K562 (cell line): ENCODE results near the gene AKNA. TPM values are rescaled to one million over a fixed set of nuclear protein-coding genes. Genes with fewer than 3 reads are reported as not detected.

Experiments used
- ATAC-seq: fragments of 200-7000 bp; cut with Tn5 transposase; 3 replicates; pipeline ENCODE4 v1.9.1; 2020; ENCODE audit warnings: moderate library complexity
- BruUV-seq: library from RNA; stranded (reverse); fragments of 400-500 nt; replicated peaks from 2 replicates; lab custom pipeline; 2021; lab: Mats Ljungman, UMichigan
- CTCF ChIA-PET: fragments of 300-600 bp; formaldehyde crosslinking; extraction: SDS; loops from one replicate; lab custom pipeline; 2021; ENCODE audit warnings: low intra/inter-chr PET ratio; lab: Yijun Ruan, JAX
- POLR2A ChIA-PET: fragments of 300-600, 350-650 bp; sonication (Branson Sonifier 250); formaldehyde crosslinking; extraction: SDS; loops from one replicate; lab custom pipeline; 2021; ENCODE audit warnings: antibody characterized with exemption, inconsistent platforms; lab: Yijun Ruan, JAX
- DNase-seq, 4 experiments: peaks; one replicate each; pipeline versions ENCODE4 v3.0.0 to v3.0.0-alpha.2; 2011 to 2018; ENCODE audit warnings: low spot score in 3 of 4, mixed read lengths in 3 of 4; ENCODE audit errors: extremely low read depth in 1 of 4
- FAIRE-seq: peaks from 2 replicates; lab custom pipeline; 2011; peaks lifted over from hg19 to GRCh38; lab: Jason Lieb, UNC
- H2AFZ ChIP-seq: 2 replicates; pipeline ENCODE4 v1.6.0; 2011; ENCODE audit warnings: low read depth, low read length, control low read depth, inconsistent platforms
- H3K27ac ChIP-seq: fragments of 200-600 bp; 3 replicates; pipeline ENCODE4 v1.8.0; 2011; ENCODE audit warnings: low read depth, mild to moderate bottlenecking, control low read depth, inconsistent platforms, low read length, moderate library complexity, mixed read lengths; ENCODE audit errors: extremely low read depth
- H3K27me3 ChIP-seq, 2 experiments: fragments of 300-600 bp in 1 of 2; 2 replicates in 1 of 2; 3 replicates in 1 of 2; pipeline versions ENCODE4 v1.6.0 to v1.8.0; 2011; ENCODE audit warnings: inconsistent platforms in 2 of 2, low read length in 2 of 2, mild to moderate bottlenecking in 1 of 2, mixed read lengths in 1 of 2, moderate library complexity in 1 of 2; ENCODE audit not compliant: control insufficient read depth in 2 of 2, insufficient read depth in 2 of 2
- H3K36me3 ChIP-seq: fragments of 300-600 bp; 3 replicates; pipeline ENCODE4 v1.8.0; 2011; ENCODE audit warnings: mild to moderate bottlenecking, low read length, inconsistent platforms; ENCODE audit not compliant: control insufficient read depth, insufficient read depth
- H3K4me1 ChIP-seq, 2 experiments: fragments of 200-600 bp in 1 of 2; replicated peaks in 1 of 2; 2 replicates in 1 of 2; 3 replicates in 1 of 2; pipeline versions ENCODE4 v1.5.1 to v1.8.0; 2011; ENCODE audit warnings: inconsistent platforms in 2 of 2, low read length in 2 of 2, mild to moderate bottlenecking in 1 of 2, mixed read lengths in 1 of 2, moderate library complexity in 1 of 2; ENCODE audit not compliant: control insufficient read depth in 2 of 2, insufficient read depth in 2 of 2
- H3K4me2 ChIP-seq: 2 replicates; pipeline ENCODE4 v1.6.1; 2011; ENCODE audit warnings: low read length, control low read depth, inconsistent platforms, mixed read lengths; ENCODE audit not compliant: insufficient read depth
- H3K4me3 ChIP-seq: fragments of 200-600 bp; sonication (generic), shearing (Covaris generic); 2 replicates; pipeline ENCODE4 v1.5.1; 2016; ENCODE audit warnings: control low read depth, inconsistent platforms
- H3K79me2 ChIP-seq: fragments of 200-600 bp; 3 replicates; pipeline ENCODE4 v1.8.0; 2011; ENCODE audit warnings: low read length, inconsistent platforms; ENCODE audit not compliant: control insufficient read depth, insufficient read depth
- H3K9ac ChIP-seq, 2 experiments: 2 replicates each; pipeline versions ENCODE4 v1.6.0 to v1.6.1; 2011; ENCODE audit warnings: low read depth in 2 of 2, low read length in 2 of 2, control low read depth in 1 of 2, inconsistent platforms in 1 of 2, mild to moderate bottlenecking in 1 of 2, mixed read lengths in 1 of 2; ENCODE audit not compliant: insufficient read depth in 1 of 2
- H3K9me1 ChIP-seq: one replicate; pipeline ENCODE4 v1.6.0; 2011; ENCODE audit warnings: inconsistent platforms, mild to moderate bottlenecking, low read length, moderate library complexity; ENCODE audit not compliant: control insufficient read depth, insufficient read depth
- H3K9me3 ChIP-seq: replicated peaks from 2 replicates; pipeline ENCODE4 v1.5.1; 2011; ENCODE audit warnings: low read depth, low read length, inconsistent platforms; ENCODE audit not compliant: control insufficient read depth, insufficient read depth
- H4K20me1 ChIP-seq: replicated peaks from 2 replicates; pipeline ENCODE4 v1.6.1; 2011; ENCODE audit warnings: low read length, inconsistent platforms, mixed read lengths; ENCODE audit not compliant: control insufficient read depth, insufficient read depth
- RBM25 ChIP-seq: fragments of 200-400 bp; formaldehyde crosslinking; IDR thresholded peaks from 2 replicates; pipeline ENCODE4 v1.6.1; 2018; ENCODE audit warnings: low read length, low read depth, moderate library complexity; ENCODE audit not compliant: severe bottlenecking
- SMARCA4 ChIP-seq: fragments of 450-650 bp; IDR thresholded peaks from 2 replicates; pipeline ENCODE4 v1.6.1; 2016
- ZNF766 ChIP-seq: fragments of 200-800 bp; sonication (Bioruptor generic); conservative IDR thresholded peaks from 2 replicates; pipeline ENCODE4 v1.6.1; 2016; ENCODE audit warnings: missing genetic modification characterization, missing compliant biosample characterization
- WGBS: fragments of 100-300 bp; shearing (Covaris generic); methylation state at CpG from one replicate; pipeline ENCODE4 v1.1.6; 2016; ENCODE audit warnings: low coverage, mixed read lengths; ENCODE audit not compliant: insufficient coverage; ENCODE audit errors: missing lambda C conversion rate; 5-methylcytosine and 5-hydroxymethylcytosine counted together
- in situ Hi-C: fragments of 300-500 bp; cut with MboI; formaldehyde crosslinking; loops from 4 replicates; pipeline ENCODE4 v1.15.0; 2018; ENCODE audit warnings: inconsistent platforms, mixed read lengths
- intact Hi-C: fragments of 100-400 bp; cut with micrococcal nuclease; formaldehyde crosslinking; loops from 2 replicates; pipeline ENCODE4 v1.14.2; 2022
- polyA plus RNA-seq, 8 experiments: library from polyadenylated mRNA; depleted of rRNA in 4 of 8; stranded (reverse) in 5 of 8; unstranded in 3 of 8; fragments of >200 nt; fragmentation: Nextera tagmentation in 2 of 8; fragmentation: Illumina TruSeq in 1 of 8; extraction: Ambion mirVana in 2 of 8; extraction: Trizol in 1 of 8; gene quantifications; 2 replicates each; pipeline versions ENCODE4 v1.2.1 to v1.2.3, GENCODE V29; 2011 to 2014; ENCODE audit warnings: inconsistent platforms in 1 of 8, missing spikeins in 1 of 8
- total RNA-seq, 7 experiments: library from RNA; depleted of rRNA in 6 of 7; stranded (reverse); fragments of >200 nt in 6 of 7; fragmentation: Illumina TruSeq in 2 of 7; extraction: Trizol in 2 of 7; gene quantifications; 2 replicates each; pipeline versions ENCODE4 v1.2.1 to v1.2.3, GENCODE V29; 2011 to 2021; ENCODE audit warnings: low replicate concordance in 1 of 7
- TF ChIP-seq, protein P1 (sequence below): fragments of 450-650 bp; IDR thresholded peaks from 2 replicates; pipeline ENCODE4 v1.6.1; 2016

Gene AKNA
- total and polyA plus RNA-seq, 9 of the 15 experiments (the other 6 are each of a cell fraction or from before 2014, with no cell fraction given) = 0.29 to 20.5 (median 3.9) TPM

DNA sequence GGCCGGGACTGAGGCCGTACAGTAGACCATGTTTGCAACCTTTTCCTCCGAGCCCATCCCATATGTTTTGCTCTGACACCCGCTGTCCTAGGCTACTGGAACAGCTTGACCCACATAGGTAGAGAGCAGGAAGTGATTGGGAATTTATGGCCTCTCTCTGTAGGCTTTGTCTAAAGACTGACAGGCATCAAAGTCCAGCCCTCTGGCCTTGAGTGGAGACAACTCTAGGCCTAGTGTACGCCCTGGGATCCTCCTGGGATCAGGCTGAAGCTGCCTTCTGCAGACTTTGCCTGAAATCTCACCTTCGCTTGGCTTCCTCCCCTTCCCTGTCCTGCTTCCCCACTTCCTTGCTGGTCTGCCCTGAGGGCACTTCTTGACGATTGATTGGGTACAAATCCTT, 13.6 kb upstream of the AKNA start:
- TF ChIP-seq, protein P1, sequence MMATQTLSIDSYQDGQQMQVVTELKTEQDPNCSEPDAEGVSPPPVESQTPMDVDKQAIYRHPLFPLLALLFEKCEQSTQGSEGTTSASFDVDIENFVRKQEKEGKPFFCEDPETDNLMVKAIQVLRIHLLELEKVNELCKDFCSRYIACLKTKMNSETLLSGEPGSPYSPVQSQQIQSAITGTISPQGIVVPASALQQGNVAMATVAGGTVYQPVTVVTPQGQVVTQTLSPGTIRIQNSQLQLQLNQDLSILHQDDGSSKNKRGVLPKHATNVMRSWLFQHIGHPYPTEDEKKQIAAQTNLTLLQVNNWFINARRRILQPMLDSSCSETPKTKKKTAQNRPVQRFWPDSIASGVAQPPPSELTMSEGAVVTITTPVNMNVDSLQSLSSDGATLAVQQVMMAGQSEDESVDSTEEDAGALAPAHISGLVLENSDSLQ = peak; percentile 61
- no peak for TF ChIP-seq SMARCA4
- no TSS peak for BruUV-seq
- CTCF ChIA-PET = no interaction called here
- Histone ChIP-seq H3K36me3 (no peaks in the 10 kb centered on the region), H3K4me1 (peaks cover 10 to 19% of the 10 kb centered on the region in 2 experiments), H3K27me3 (no peaks in the 10 kb centered on the region), H3K9me3 (no peaks in the 10 kb centered on the region), H3K9ac (no peak overlapping the region), H3K27ac (no peak overlapping the region), H3K9me1 (no peaks in the 10 kb centered on the region), H3K4me3 (no peak overlapping the region), H3K4me2 (no peak overlapping the region), H3K79me2 (no peaks in the 10 kb centered on the region), H4K20me1 (0 out of 2 replicates have a peak, but pooled peaks cover 3% of the 10 kb centered on the region), H2AFZ (no peak overlapping the region)
- WGBS = 43% methylated on average over 7 of the region's 7 CpGs
- ATAC-seq (no peak), FAIRE-seq (no peak), DNase-seq (no peak)
- intact Hi-C loops = no loop called here
- in situ Hi-C loops = loop anchor here (10.0 kb wide), 1 partner anchor 513 kb away; no protein-coding TSS in a partner anchor
- POLR2A ChIA-PET = interaction anchor here (0.6 to 2.1 kb wide), 2 partner anchors 10 to 406 kb away, joined by 3 to 6 read pairs; no protein-coding TSS in a partner anchor

DNA sequence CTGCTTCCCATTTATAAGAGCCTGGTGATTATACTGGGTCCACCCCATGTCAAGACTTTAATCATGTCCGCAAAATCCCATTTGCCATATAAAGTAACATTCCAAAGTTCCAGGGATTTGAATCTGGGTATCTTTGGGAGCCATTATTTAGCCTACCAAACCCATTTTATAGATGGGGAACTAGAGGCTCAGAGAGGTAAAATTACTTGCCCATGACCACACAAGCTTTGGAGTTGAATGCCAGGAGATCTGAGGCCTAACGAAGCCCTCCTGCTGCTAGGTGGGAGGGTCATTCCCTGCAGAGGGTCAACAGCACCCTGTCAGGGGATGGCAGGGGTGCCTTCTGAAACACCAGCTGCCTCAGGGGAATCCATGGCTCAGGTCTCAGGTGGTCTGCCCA, 13.0 kb upstream of the AKNA start:
- Histone ChIP-seq H3K36me3 (no peaks in the 10 kb centered on the region), H3K9ac (no peak overlapping the region), H3K4me1 (peaks cover 14 to 19% of the 10 kb centered on the region in 2 experiments), H2AFZ (no peak overlapping the region), H3K4me3 (no peak overlapping the region), H3K9me3 (no peaks in the 10 kb centered on the region), H3K79me2 (peaks cover 3% of the 10 kb centered on the region; the same call in 2 of the 3 replicates), H4K20me1 (0 out of 2 replicates have a peak, but pooled peaks cover 3% of the 10 kb centered on the region), H3K27ac (no peak overlapping the region), H3K9me1 (no peaks in the 10 kb centered on the region), H3K4me2 (no peak overlapping the region), H3K27me3 (no peaks in the 10 kb centered on the region)
- 41% methylated on average over 2 of the region's 2 CpGs for WGBS
- BruUV-seq = no TSS peak
- FAIRE-seq (no peak), ATAC-seq (no peak), DNase-seq (no peak)
- no peak for TF ChIP-seq ZNF766 (CRISPR knock-in tag)
- TF ChIP-seq RBM25 = peak; percentile 38
- in situ Hi-C loops = loop anchor here (10.0 kb wide), 1 partner anchor 514 kb away; no protein-coding TSS in a partner anchor
- ChIA-PET POLR2A (interaction anchor here (0.6 to 2.1 kb wide), 2 partner anchors 10 to 35 kb away, joined by 3 to 6 read pairs; no protein-coding TSS in a partner anchor), CTCF (no interaction called here)
- intact Hi-C loops = no loop called here
